ENCODE data around the gene SLCO3A1. TPM values are rescaled to one million over a fixed set of nuclear protein-coding genes. Genes with fewer than 3 reads are reported as not detected.

SLCO3A1 gene
- total RNA-seq, 1 experiment from 2014 or later: 10.1 TPM

- no peak for DNase-seq (ENCODE audit: unreplicated experiment)
- CTCF ChIA-PET: interaction anchor here (0.7 to 1.3 kb wide), 2 partner anchors 24 to 68 kb away, joined by 3 to 5 read pairs; no protein-coding TSS in a partner anchor
- POLR2A ChIA-PET: interaction anchor here (0.6 kb wide), 1 partner anchor 62 kb away, joined by 3 read pairs; no protein-coding TSS in a partner anchor
- H3K27ac Mint-ChIP-seq (ENCODE audit: low read depth, unreplicated experiment): no peak overlapping the region
- TF ChIP-seq, protein P1, sequence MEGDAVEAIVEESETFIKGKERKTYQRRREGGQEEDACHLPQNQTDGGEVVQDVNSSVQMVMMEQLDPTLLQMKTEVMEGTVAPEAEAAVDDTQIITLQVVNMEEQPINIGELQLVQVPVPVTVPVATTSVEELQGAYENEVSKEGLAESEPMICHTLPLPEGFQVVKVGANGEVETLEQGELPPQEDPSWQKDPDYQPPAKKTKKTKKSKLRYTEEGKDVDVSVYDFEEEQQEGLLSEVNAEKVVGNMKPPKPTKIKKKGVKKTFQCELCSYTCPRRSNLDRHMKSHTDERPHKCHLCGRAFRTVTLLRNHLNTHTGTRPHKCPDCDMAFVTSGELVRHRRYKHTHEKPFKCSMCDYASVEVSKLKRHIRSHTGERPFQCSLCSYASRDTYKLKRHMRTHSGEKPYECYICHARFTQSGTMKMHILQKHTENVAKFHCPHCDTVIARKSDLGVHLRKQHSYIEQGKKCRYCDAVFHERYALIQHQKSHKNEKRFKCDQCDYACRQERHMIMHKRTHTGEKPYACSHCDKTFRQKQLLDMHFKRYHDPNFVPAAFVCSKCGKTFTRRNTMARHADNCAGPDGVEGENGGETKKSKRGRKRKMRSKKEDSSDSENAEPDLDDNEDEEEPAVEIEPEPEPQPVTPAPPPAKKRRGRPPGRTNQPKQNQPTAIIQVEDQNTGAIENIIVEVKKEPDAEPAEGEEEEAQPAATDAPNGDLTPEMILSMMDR (IDR thresholded peaks at IDR 0.05; ENCODE audit: unreplicated experiment): no peak
- no peaks in the 10 kb centered on the region for H3K27me3 Mint-ChIP-seq (ENCODE audit: insufficient read depth, unreplicated experiment)
- peaks cover 8% of the 10 kb centered on the region for H3K36me3 Mint-ChIP-seq (ENCODE audit: insufficient read depth, unreplicated experiment)
- H3K4me1 Mint-ChIP-seq (ENCODE audit: insufficient read depth, unreplicated experiment): peaks cover 5% of the 10 kb centered on the region
- no TSS peak for BruUV-seq (replicated peaks)
- no peaks in the 10 kb centered on the region for H3K9me3 Mint-ChIP-seq (ENCODE audit: unreplicated experiment)
- intact Hi-C loops (cut with micrococcal nuclease): no loop called here
- H3K4me3 Mint-ChIP-seq (ENCODE audit: unreplicated experiment): no peak overlapping the region
These were observed 262.3 kb downstream of the SLCO3A1 start for GRCh38 chr15:92115834-92116233.

DNA sequence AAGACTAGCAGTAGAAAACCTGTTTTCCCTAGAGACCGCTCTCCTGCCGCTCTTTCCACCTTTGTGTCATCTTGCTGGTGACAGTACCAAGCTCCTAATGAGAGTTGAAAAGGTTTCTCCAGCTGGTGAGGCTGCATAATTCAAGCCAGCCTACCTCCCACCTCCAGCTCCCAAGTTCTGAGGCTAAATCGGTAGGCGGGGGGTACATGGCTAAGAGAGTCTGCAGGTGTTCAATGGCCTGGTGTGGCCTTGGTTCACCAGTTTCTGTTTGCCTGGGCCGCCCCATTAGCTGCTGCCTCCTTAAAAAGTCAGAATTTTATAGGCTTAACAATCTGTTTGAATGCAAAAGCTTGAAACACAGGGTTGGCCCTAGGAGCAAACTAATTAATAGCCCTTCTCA is 262.8 kb downstream of the SLCO3A1 start:
- H3K9me3 Mint-ChIP-seq (ENCODE audit: unreplicated experiment): peaks cover 2% of the 10 kb centered on the region

GRCh38 chr15:92117261-92117731 is 263.8 kb downstream of the SLCO3A1 start:
- Mint-ChIP-seq H3K27me3 (ENCODE audit: insufficient read depth, unreplicated experiment) (no peaks in the 10 kb centered on the region), H3K27ac (ENCODE audit: low read depth, unreplicated experiment) (no peak overlapping the region), H3K36me3 (ENCODE audit: insufficient read depth, unreplicated experiment) (peaks cover 8% of the 10 kb centered on the region), H3K4me1 (ENCODE audit: insufficient read depth, unreplicated experiment) (peaks cover 5% of the 10 kb centered on the region), H3K9me3 (ENCODE audit: unreplicated experiment) (peaks cover 7% of the 10 kb centered on the region), H3K4me3 (ENCODE audit: unreplicated experiment) (no peak overlapping the region)
- BruUV-seq (replicated peaks): no TSS peak
- CTCF ChIA-PET: no interaction called here
- POLR2A ChIA-PET: no interaction called here
- DNase-seq (ENCODE audit: unreplicated experiment): no peak
- intact Hi-C loops (cut with micrococcal nuclease): no loop called here
- TF ChIP-seq, protein P1 (IDR thresholded peaks at IDR 0.05; ENCODE audit: unreplicated experiment): no peak

More for the DNA sequence above, 262.8 kb downstream of the SLCO3A1 start:
- TF ChIP-seq, protein P1 (IDR thresholded peaks at IDR 0.05; ENCODE audit: unreplicated experiment): no peak
- no peaks in the 10 kb centered on the region for H3K27me3 Mint-ChIP-seq (ENCODE audit: insufficient read depth, unreplicated experiment)
- POLR2A ChIA-PET: interaction anchor here (0.6 kb wide), 1 partner anchor 61 kb away, joined by 3 read pairs; no protein-coding TSS in a partner anchor
- peaks cover 5% of the 10 kb centered on the region for H3K4me1 Mint-ChIP-seq (ENCODE audit: insufficient read depth, unreplicated experiment)
- H3K27ac Mint-ChIP-seq (ENCODE audit: low read depth, unreplicated experiment): no peak overlapping the region
- BruUV-seq (replicated peaks): no TSS peak
- H3K36me3 Mint-ChIP-seq (ENCODE audit: insufficient read depth, unreplicated experiment): peaks cover 8% of the 10 kb centered on the region
- H3K4me3 Mint-ChIP-seq (ENCODE audit: unreplicated experiment): no peak overlapping the region
- intact Hi-C loops (cut with micrococcal nuclease): no loop called here
- CTCF ChIA-PET: interaction anchor here (1.3 kb wide), 1 partner anchor 25 kb away, joined by 3 read pairs; no protein-coding TSS in a partner anchor
- DNase-seq (ENCODE audit: unreplicated experiment): no peak

GRCh38 chr15:92118162-92118935 is 264.8 kb downstream of the SLCO3A1 start:
- peaks cover 5% of the 10 kb centered on the region for H3K4me1 Mint-ChIP-seq (ENCODE audit: insufficient read depth, unreplicated experiment)
- H3K36me3 Mint-ChIP-seq (ENCODE audit: insufficient read depth, unreplicated experiment): peaks cover 8% of the 10 kb centered on the region
- CTCF ChIA-PET: no interaction called here
- TF ChIP-seq, protein P1 (IDR thresholded peaks at IDR 0.05; ENCODE audit: unreplicated experiment): no peak
- intact Hi-C loops (cut with micrococcal nuclease): no loop called here
- no peak for DNase-seq (ENCODE audit: unreplicated experiment)
- BruUV-seq (replicated peaks): no TSS peak
- H3K4me3 Mint-ChIP-seq (ENCODE audit: unreplicated experiment): no peak overlapping the region
- no peak overlapping the region for H3K27ac Mint-ChIP-seq (ENCODE audit: low read depth, unreplicated experiment)
- H3K27me3 Mint-ChIP-seq (ENCODE audit: insufficient read depth, unreplicated experiment): no peaks in the 10 kb centered on the region
- POLR2A ChIA-PET: no interaction called here
- peaks cover 7% of the 10 kb centered on the region for H3K9me3 Mint-ChIP-seq (ENCODE audit: unreplicated experiment)
